Stimulated activated CD8-positive, alpha-beta memory T cell treated with anti-CD3 and anti-CD28 coated beads, Interleukin-4, amount 100 ng/mL, for 48 hours (primary cell): ENCODE measurements around the gene LSM3.

Experiments
- DNase-seq: peaks from one replicate; pipeline ENCODE4 v3.0.0-alpha.2; 2020

Gene LSM3

DNA sequence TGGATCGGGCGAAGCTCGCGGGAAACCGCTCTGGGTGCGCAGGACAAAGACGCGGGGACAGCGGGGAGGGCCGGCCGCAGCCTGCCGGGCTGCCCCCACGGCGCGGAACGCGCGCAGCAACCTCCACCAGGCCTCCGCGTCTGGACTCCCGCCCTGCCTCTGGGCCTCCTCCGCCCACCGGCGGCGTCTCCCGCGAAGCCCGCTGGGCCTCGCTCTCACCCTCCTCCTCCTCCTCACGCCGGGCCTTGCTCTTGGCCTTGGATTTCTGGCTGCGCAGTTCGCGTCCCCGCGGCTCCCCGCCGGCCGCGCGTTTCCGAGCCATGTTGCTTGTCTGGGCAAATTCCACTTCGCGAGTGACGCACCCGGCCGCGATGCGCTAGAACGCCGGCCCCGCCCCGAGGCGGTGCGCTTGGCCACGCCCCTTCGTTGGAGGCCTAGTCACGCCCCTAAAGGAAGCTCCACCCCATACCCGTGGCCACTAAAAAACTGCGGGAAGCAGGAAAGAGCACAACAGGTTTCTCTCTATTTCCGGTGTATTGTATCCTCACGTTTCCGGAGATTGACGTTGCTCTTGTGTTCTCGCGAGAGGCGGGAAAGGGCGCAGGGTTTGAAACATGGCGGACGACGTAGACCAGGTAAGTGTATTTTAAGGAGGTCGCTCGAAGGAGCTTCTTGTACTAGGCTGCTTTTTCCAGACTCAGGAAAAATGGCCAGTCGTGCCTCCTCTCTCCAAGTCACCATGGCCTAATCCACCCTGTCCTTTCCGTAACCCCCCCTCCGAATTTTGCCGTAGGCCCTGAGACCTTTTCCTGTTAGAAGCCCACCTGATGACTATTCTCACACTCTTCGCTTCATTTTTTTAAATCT, at the start of gene LSM3, which contains the start of gene XPC:
Gene LSM3 (plus strand): TSS at position 571 of the 867 bp plus-strand sequence. CDS start 44 bp downstream, at position 615.
Gene XPC (minus strand): TSS at position 355 of the 867 bp plus-strand sequence. CDS start 33 bp downstream, at position 322.
- DNase-seq = peak; percentile 98

DNA sequence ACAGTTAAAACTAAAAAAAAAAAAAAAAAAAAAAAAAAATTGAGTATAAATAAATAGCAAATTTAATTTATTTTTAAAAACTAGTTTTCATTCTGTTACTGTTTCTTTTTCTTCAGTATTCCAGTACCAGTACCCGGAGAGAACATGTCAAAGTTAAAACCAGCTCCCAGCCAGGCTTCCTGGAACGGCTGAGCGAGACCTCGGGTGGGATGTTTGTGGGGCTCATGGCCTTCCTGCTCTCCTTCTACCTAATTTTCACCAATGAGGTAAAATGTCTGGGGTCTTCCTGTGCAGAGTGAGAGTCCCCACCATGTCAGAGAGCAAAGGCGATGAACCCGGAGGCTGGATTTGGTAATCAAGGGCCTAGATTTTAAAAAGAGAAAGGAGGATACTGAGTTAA, 49.3 kb upstream of the LSM3 start:
- DNase-seq = no peak

DNA sequence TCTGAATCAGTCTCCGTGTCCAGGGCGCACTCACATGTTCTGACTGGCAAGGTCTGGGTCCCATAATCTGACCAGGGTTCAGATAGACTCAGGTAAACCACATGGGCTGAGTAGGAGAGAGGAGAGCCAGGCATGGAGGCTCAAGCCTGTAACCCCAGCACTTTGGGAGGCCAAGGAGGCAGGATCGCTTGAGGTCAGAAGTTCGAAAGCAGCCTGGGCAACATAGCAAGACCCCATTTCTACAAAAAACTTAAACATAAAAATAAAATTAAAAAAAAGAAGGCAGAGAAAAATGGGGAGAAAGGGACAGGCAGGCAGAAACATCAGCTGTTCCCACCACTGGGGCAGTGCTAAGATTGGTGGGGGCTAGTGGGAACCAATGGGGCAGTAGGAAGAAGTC, 48.4 kb upstream of the LSM3 start:
- no peak for DNase-seq

GRCh38 chr3:14130707-14131106, 47.9 kb upstream of the LSM3 start:
- no peak for DNase-seq

GRCh38 chr3:14131134-14131533, 47.5 kb upstream of the LSM3 start:
- no peak for DNase-seq

DNA sequence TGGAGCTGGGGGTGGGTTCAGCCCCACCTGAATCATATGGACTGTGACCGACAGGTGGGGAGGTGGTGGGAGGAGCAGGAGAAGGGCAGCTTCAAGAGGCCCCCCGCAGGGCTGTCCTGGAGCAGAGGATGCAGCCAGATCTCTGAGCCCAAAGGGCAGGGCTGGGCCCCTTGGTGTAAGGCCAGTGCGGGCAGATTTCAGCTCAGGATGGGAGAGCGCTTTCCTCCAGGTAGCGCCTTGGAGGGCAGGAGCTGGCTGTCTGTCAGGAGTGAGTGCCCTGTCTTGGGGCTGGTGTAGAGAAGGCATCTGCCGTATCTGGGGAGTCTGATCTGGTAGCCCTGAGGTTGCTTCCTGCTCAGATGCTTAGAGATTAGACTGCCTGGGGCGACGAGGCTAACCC, 46.5 kb upstream of the LSM3 start:
- no peak for DNase-seq

DNA sequence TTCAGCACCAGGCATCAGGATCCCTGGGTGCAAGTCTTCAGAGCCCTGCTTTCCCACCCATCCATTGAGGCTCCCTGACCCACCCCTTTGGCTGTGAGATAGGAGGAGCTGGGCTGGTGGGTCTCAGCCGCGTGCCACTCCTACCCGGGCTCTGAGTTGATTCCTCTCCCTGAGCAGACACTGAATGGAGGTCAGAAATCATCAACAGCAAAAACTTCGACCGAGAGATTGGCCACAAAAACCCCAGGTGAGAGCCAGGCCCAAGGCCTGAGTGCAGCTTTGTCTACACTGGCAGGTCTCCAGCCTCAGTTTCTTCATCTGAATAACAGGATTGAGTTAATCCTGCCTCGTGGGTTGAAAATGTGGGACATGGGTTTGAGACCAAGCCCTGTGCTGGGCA, 45.9 kb upstream of the LSM3 start:
- DNase-seq = no peak

GRCh38 chr3:14133188-14133800, 45.3 kb upstream of the LSM3 start:
- no peak for DNase-seq

DNA sequence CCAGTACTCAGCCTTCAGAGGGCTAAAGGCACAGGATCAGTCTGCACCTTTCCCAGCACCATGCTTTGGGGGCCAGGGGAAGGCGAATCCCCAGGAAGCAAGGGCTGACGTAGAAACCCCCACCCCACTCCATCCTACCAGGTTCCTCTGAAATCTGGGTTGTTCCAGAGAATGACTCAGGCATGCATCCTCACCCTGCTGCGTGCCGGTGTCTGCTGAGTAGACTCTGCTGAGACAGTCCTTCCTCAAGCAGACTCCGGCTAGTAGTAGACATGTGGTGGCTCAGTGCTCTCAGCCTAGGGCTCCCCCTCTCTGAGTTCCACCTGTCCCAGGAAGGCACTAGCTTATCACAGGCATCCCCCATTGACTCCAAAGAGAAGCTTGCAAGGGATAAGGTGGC, 44.7 kb upstream of the LSM3 start:
- DNase-seq = no peak

DNA sequence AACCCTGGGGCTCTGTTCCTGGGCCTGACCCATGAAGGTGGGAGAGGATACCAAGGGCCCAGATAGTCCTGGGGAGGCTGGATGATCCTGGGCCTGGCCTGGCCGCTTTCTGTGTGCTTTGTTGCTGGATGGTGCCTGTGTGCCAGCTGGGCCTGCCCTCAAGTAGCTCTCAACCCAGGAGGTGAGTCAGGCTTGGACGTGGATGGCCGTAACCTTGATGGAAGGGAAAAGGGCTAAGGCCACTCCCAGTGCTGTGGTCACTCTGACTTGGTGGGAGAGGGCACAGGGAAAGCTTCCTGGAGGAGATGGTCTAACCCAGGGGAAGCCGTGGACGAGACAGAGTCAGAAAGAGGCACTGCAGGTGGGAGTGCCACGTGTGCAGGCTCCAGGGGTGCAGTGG, 44.3 kb upstream of the LSM3 start:
- no peak for DNase-seq

DNA sequence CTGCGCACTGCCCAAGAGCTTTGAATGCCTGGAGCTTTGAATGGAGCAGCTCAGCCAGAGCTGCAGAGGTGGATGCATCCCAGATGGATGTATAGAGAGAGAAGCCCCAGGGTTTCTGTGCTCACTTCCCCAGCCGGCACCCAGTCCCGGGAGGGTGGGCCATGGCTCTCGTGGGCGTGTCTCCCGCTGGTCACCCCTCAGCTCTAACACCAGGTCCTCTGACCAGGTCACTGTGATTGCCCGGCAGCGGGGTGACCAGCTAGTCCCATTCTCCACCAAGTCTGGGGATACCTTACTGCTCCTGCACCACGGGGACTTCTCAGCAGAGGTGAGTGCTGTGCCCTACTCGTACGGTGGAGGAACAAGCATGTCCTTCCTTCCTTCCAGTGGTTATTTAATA, 43.0 kb upstream of the LSM3 start:
- DNase-seq = no peak

DNA sequence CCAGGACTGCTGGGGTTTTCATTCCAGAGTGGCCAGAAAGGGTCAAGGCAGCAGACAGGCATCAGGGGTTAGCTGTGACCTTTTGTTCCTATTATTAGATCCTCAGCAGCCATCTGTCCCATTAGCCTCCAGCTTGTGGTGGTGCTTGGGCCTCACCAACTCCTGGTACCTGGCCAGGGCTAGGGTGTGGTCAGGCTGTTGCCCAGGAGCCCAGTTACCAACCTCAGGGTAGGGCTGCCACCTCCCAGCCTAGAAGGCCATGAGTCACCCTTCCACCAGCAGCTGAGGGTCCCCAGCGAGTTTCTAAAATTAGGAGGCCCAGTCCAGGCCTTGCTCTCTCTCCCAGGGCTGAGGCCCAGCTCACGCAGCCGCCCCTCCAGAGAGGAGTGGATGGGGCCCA, 41.6 kb upstream of the LSM3 start:
- no peak for DNase-seq

GRCh38 chr3:14137445-14137844, 41.2 kb upstream of the LSM3 start:
- no peak for DNase-seq

- DNase-seq = no peak
Observed at GRCh38 chr3:14138109-14138877, 40.3 kb upstream of the LSM3 start.

- DNase-seq = no peak
Observed at GRCh38 chr3:14138878-14139655, 39.5 kb upstream of the LSM3 start.

GRCh38 chr3:14139771-14140170, 38.8 kb upstream of the LSM3 start:
- DNase-seq = no peak

- no peak for DNase-seq
Observed at GRCh38 chr3:14140668-14141067, 37.9 kb upstream of the LSM3 start.

DNA sequence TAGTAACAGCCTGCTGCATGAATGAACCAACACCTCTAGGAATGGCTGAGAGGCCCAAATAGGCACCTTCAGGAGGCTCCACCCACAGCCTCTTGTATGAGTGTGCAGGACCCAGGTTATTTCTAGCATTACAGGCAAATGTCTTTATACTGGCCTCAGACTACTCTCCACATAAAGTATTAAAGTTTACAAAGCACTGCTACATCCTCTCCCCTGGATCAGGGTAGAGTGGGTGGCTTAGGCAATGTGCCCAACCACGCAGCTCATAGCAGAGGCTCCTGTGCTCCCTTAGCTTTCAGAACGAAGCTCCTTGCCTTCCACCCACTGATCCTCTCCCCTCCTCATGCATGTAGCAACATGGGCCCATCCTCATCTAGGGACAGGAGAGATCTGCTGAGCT, 37.5 kb upstream of the LSM3 start:
- DNase-seq = no peak

DNA sequence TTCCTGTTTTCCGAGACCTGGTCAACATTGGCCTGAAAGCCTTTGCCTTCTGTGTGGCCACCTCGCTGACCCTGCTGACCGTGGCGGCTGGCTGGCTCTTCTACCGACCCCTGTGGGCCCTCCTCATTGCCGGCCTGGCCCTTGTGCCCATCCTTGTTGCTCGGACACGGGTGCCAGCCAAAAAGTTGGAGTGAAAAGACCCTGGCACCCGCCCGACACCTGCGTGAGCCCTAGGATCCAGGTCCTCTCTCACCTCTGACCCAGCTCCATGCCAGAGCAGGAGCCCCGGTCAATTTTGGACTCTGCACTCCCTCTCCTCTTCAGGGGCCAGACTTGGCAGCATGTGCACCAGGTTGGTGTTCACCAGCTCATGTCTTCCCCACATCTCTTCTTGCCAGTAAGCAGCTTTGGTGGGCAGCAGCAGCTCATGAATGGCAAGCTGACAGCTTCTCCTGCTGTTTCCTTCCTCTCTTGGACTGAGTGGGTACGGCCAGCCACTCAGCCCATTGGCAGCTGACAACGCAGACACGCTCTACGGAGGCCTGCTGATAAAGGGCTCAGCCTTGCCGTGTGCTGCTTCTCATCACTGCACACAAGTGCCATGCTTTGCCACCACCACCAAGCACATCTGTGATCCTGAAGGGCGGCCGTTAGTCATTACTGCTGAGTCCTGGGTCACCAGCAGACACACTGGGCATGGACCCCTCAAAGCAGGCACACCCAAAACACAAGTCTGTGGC, 36.8 kb upstream of the LSM3 start:
- DNase-seq = no peak

DNA sequence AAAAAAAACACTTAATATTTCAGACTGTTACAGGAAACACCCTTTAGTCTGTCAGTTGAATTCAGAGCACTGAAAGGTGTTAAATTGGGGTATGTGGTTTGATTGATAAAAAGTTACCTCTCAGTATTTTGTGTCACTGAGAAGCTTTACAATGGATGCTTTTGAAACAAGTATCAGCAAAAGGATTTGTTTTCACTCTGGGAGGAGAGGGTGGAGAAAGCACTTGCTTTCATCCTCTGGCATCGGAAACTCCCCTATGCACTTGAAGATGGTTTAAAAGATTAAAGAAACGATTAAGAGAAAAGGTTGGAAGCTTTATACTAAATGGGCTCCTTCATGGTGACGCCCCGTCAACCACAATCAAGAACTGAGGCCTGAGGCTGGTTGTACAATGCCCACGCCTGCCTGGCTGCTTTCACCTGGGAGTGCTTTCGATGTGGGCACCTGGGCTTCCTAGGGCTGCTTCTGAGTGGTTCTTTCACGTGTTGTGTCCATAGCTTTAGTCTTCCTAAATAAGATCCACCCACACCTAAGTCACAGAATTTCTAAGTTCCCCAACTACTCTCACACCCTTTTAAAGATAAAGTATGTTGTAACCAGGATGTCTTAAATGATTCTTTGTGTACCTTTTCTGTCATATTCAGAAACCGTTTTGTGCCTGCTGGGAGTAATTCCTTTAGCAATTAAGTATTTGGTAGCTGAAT, 35.9 kb upstream of the LSM3 start:
- peak; percentile 62 for DNase-seq
